NCI-H748 treated with DMSO at 0.1 percent for 48 hours (cell line): Measurements from ENCODE around the gene NBEAL2.

Source experiments
- DNase-seq: peaks from one replicate; lab custom pipeline; 2025; lab: John Stamatoyannopoulos, UW

The NBEAL2 gene

DNA sequence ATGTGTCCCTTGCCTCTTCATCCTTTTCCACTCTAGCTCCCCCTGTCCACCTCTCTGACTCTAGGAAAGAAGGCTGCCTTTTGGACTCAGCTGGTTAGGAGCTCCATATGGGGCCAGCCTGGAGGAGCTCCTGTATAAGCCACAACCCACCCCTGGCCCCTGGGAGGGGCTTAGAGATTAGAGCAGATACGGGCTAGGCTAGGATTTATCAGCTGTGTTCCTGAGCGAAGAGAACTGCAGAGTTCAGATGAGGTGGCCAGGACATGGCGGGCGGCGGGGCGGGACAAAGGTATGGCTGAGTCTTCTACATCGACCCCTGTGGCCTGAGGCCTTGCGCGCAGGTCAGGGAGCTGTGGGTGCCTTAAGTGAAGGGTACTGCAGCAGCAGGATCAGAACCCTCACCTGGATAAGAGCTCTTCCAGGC, 7.9 kb downstream of the NBEAL2 start:
- no peak for DNase-seq

DNA sequence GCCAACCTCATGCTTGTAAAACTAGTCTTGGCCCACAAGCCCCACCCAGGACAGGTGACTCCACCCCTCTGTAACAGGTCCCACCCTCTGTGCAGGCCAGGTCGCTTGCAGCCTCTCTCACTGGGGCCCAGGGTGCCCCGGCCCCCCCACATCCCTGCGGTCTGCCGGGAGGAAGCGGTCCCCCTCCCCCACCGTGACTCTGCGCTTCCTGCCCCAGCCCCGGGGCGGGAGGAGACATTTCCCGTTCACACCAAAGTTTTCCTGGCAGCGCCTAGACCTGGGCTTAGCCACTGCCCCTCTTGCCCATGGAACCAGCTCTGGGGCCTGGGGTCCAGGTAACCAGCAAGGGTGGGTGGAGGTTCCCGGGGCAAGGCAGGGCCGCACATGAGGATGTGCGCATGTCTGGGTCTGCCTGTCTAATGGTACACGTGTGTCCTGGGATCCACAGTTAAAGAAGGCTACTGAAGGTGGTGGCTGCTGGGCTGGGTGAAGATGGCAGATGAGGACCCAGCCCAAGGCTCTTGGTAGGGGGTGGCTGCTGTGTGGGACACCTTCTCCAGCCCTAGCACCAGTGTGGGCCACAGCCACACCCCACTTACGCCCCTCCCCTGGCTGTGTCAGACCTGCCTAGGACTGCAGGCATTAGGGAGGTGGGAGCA, 8.4 kb downstream of the NBEAL2 start:
- DNase-seq, result no peak

DNA sequence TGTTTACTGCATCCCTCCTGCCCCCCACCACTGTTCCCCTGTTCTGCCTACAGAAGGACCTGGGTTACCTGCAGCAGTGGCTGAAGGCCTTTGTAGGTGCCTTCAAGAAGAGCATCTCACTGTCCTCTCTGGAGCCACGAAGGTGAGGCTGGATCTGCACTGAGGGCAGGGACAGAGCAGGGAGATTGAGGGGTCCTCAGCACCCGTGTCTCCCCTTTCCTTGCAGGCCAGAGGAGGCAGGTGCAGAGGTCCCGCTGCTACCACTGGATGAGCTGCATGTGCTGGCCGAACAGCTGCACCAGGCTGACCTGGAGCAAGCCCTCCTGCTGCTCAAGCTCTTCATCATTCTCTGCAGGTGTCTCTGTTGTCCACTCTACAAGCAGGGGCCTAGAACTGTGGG, 9.2 kb downstream of the NBEAL2 start:
- DNase-seq, result no peak

DNA sequence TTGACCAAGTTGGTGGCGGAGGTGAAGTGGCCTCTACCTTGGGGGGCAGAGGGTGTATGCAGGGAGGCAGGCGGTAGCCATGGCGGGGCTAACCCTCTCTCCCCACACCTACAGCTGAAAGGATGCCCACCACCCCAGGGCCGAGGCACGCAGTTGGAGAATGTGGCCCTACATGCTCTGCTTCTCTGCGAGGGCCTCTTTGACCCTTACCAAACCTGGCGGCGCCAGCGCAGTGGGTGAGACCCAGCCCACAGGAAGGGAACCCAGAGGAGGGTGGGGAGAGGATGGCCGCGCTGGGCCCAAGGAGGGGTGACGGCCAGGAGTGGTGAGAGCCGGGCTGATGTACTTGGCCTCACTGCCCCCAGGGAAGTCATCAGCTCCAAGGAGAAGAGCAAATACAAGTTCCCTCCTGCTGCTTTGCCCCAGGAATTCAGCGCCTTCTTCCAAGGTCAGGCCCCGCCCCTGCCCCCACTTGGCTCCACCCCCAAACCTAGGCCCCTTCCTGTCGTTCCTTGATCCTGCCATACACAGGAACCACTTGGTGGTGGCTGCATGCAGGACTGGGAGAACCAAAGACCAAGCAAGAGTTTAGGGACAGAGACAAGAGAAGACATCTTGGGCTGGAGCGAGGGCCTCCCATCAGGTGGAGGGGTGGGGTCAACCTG, 9.8 kb downstream of the NBEAL2 start:
- no peak for DNase-seq

DNA sequence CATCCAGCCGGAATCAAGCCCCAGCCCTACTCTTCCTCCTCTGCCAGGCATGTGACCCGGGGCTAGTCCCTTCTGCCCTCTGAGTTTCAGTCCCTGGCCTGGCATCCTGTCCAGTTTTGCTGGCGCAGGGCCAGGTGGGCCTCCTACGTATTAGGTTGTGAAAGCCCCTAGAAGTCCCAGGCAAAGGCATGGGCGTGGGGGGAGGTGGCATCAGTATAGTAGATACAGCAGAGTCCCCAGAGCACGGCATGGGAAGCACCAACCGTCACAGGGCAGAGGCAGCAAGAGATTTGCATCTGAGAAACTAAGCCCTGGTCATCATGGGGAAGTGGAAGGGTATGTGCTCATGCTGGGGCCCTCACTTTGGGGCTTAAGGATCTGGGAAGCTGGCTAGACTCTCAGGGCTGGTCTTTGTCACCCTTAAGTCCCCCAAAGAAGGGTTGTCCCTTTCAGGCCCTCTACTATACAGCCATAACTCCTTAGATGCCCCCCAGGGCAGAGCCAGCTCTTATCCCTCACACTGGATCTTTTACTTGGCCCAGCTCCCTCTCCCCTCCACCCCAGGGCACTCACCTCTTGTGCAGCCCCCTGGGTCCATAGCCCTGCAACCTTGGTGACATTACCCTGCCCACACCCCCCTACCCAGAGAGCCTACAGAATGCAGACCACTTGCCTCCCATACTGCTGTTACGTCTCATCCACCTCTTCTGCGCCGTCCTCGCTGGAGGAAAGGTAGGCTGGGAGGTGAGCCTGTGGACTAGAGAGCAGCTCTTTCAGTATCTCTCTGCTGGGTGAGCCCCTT, 11.3 kb downstream of the NBEAL2 start:
- DNase-seq, result no peak

DNA sequence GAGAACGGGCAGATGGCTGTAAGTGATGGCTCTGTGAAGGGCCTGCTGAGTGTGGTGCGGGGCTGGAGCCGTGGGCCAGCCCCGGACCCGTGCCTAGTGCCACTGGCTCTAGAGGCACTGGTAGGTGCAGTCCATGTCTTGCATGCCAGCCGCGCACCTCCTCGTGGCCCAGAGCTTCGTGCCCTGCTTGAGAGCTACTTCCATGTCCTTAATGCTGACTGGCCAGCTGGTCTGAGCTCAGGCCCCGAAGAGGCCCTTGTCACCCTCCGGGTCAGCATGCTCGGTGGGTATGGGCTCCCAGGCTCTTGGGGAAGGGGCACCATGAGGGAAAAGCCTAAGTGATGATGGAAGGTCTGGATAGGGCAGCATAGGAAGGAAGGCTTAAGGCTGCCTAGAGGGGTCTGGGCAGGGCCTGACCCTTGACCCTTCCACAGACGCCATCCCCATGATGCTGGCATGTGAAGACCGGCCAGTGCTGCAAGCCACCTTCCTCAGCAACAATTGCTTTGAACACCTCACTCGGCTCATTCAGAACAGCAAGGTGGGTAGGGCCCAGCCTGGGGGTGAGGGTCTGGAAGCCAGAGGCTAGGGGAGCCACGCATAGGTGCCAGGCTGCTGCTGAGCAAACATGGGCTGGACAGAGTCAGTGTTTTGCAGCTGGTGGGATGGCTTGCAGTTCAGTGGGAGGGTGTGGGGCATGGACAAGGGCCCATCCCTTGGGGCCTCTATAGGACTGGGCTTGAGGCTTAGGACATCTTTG, 12.1 kb downstream of the NBEAL2 start:
- DNase-seq, result no peak

DNA sequence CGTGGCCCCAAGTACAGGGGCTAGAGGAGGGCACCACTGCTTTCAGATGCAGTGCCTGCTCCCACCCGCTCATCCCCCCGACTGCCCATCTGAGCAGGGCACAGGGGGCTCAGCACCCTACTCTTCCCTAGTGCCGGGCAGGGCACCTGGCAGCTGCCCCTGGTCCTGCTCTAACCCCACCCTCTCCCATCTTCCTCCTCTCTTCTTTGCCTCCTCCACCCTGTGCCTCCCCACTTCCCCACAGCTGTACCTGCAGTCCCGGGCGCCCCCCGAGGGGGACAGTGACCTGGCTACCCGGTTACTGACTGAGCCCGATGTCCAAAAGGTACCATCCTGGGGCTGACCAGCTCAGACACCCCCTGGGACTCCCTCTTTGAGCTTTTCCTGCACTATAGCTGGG, 12.8 kb downstream of the NBEAL2 start:
- DNase-seq, result no peak

DNA sequence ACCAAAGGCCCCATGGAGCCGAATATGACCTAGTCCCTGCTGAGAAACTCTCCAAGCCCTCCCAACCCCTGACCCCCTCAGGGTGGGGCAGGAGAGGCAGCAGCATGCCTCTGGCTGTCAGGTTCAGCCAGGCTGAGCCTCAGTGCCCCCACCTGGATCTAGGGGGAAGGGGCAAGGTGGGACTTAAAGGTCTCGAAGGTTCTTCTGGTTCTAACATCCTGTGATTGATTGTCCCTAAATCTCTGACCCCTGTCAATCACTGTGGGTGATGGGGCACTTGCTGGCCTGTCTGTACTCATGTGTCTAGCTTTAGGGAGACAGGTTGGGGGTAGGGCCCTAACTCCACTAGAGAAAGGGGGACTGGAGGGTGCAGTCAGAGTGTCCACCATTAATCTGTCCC, 13.8 kb downstream of the NBEAL2 start:
- no peak for DNase-seq

DNA sequence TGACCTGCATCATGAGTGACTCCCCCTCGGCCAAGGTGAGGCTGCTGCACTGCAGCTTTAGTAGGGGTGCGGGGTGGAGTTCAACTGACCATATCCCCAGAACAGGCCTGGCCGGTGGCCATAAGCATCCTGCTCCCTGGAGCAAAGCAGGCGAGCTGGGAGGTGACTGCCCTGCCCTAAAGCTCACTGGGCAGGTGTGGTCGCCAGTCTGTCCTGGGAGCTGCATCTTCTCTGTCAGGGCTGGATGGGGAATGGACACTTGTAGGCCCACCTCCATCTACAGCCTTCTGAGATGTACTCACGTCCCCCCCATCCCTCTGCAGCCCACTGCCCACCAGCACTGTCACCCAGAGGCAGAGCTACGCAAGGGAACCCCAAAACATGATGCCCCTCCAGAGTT, 14.5 kb downstream of the NBEAL2 start:
- no peak for DNase-seq

DNA sequence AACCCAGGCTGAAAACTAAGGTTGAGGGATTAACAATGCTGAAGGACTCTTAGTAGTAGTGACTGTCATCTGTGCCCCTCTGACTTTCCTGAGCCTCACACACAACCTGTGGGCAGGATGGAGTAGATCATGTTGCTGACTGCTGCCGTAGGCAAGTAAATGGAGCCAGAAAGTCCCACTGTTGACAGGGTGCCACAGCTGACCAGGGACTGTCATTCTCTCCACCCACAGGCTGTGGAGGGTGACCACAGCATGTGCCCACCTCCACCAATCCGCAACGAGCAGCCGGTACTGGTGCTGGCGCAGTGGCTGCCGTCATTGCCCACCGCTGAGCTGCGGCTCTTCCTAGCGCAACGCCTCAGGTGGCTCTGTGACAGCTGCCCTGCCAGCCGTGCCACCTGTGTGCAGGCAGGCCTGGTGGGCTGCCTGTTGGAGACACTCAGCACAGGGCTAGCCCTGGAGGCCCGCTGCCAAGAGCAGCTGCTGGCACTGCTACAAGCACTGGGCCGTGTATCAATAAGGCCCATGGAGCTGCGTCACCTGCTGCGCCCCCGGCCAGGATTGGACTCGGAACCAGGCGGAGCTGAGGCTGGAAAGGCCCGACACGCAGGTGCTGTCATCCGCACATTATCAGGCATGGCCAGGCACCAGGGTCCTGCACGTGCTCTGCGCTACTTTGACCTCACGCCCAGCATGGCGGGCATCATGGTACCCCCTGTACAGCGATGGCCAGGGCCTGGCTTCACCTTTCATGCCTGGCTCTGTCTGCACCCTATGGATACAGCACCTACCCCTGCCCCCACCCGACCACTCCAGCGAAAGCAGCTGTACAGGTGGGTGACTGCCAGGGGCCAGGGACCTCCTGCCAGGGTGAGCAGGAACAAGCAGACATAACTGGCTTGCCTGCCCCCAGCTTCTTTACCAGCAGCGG, 15.6 kb downstream of the NBEAL2 start:
- no peak for DNase-seq

DNA sequence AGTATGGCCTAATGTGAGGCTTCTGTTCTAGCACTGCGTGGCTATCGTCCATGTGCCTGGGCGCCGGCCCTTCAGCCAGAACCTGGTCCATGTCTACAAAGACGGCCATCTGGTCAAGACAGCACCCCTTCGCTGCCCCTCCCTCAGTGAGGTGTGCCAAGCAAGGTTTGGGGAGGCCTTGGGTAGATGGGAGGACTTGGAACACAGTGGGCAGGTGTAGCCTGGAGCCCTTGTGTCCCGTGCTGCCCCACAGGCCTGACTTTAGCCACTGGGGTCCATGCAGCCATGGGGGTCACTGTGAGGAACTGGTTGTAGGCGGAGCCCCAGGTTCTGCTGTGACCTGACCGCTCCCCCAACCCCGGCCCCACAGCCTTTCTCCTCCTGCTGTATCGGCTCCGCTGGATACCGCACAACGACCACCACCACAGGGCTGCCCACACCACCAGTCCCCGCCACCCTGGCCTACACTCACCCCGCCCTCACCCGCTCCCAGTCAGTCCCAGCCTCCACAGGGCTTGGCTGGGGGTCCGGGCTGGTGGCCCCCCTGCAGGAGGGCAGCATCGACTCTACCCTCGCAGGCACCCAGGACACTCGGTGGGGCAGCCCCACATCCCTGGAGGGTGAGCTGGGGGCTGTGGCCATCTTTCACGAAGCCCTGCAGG, 16.6 kb downstream of the NBEAL2 start:
- DNase-seq, result no peak

DNA sequence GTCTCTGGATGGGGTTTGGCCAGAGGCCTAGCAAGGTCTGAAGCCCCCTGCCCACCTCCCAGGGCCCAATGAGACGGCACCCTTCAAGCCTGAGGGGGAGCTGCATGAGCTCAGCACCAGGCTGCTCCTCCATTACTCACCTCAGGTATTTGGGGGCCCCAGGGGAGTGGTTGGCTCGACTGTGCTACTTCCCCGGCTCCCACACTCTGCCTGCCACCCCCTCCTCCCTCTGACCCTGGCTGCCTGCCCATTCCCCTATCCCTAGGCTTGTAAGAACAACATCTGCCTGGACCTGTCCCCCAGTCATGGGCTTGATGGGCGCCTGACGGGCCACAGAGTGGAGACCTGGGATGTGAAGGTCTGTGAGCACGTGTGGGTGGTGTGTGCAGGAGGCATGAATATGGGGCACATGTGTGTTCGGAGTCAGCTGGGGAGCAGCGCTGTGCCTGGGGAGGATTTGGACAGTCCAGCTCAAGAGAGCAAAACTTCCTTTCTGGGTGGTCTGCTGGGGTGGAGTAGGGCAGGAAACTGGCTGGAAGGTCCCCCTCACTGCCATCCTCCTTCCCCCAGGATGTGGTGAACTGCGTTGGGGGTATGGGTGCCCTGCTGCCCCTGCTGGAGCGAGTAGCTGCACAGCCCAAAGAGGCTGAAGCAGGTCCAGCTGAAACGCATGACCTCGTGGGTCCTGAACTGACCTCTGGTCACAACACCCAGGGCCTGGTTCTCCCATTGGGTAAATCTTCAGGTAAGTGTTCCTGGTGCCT, 17.4 kb downstream of the NBEAL2 start:
- no peak for DNase-seq

DNA sequence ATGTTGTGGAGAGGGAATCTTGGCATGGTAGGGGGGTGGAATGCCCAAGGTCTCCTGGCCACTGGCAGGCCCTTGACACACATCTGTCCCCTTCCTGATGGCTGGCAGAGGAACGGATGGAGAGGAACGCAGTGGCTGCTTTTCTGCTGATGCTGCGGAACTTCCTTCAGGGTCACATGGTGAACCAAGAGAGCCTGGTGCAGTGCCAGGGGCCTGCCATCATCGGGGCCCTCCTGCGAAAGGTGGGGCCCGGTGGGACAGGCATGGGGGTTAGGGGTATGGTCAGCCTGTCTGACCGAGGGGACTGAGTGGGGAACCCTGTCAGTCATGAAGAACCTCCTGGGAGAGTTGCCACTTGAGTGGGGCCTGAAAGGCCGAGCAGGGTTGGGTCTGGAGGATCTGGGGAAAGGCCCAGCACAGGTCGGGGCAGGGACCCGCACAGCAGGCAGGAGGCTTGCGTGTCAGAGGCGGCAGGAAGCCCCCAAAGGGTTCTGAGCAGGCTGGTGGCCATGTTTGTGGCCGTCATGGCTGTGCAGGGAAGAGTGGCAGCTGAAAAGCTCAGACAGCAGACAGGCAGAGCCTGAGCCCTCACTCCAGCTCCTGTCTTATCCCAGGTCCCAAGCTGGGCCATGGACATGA, 18.1 kb downstream of the NBEAL2 start:
- DNase-seq, result no peak

DNA sequence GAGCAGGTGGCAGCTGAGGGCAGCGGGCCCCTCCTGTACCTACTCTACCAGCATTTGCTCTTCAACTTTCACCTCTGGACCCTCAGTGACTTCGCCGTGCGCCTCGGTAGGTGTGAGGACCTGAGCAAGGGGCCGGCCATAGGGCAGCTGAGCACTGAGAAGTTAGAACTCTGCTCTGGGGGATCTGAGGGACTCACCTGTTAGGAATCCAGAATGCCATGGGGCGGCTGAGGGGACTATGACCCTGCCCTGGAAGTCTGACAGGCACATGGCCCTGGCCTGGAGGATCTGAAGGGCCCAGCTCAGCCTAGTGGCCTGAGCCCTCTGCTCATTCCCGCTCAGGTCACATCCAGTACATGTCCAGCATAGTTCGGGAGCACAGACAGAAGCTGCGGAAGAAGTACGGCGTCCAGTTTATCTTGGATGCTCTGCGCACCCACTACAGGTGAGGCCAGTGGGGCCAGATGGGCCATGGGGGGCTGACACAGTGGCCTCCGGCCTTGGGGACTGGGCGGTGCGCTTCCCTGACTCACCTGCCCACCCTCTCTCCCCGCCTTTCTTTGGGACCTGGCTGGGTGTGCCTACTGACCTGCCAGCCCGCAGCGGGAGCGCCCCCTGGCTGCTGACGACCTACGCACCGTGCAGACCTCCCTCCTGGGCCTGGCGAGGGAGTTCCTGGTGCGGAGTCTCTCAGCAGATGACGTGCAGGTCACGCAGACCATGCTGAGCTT, 18.8 kb downstream of the NBEAL2 start:
- no peak for DNase-seq

DNA sequence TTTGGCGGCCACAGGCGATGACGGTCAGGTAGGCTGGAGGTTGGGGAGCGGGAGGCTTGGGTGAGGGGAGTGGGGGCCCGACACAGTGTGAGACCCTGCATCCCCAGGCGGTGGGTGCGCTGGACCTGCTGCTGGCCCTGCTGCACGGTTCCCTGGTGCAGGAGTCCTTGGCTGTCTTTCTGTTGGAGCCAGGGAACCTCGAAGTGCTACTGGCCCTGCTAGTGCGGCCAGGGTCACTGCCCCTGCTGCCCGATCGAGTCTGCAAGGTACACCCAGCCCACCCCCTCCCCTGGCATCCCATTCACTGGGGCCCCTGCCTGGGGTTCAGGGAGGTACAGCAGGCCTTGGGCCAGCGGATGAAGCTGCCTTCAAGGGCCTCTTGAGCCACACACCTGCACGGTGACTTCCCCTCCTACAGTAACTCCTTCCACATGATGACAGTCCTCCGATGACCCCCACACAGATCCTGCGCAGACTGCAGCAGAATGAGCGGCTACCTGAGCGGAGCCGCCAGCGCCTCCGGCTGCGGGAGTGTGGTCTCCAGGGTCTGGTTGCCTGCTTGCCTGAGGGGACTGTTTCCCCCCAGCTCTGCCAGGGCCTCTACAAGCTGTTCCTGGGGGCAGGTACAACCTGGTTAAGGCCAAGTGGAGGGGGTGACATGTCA, 19.5 kb downstream of the NBEAL2 start:
- no peak for DNase-seq

DNA sequence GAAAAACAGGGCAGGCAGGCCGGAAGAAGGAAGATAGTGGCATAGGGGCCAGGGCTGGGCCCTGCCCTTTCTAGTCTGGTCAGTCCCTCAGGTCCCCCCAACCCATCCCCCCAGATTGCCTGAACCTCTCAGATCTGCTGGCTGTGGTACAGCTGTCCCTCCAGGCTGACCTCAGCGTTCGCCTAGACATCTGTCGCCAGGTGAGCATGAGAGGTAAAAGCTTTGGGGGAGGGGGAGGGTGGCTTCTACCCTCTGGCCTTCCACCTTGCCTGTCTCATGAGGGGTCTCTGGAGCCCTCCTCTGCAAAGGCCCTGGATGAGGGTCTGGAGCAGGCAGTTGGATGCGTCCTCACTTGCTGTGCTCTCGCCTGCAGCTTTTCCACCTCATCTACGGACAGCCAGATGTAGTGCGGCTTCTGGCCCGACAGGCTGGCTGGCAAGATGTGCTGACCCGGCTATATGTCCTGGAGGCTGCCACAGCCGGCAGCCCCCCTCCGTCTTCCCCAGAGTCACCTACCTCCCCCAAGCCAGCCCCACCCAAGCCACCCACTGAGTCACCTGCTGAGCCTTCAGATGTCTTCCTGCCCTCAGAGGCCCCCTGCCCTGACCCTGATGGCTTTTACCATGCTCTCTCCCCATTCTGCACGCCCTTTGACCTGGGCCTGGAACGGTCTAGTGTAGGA, 20.2 kb downstream of the NBEAL2 start:
- no peak for DNase-seq

DNA sequence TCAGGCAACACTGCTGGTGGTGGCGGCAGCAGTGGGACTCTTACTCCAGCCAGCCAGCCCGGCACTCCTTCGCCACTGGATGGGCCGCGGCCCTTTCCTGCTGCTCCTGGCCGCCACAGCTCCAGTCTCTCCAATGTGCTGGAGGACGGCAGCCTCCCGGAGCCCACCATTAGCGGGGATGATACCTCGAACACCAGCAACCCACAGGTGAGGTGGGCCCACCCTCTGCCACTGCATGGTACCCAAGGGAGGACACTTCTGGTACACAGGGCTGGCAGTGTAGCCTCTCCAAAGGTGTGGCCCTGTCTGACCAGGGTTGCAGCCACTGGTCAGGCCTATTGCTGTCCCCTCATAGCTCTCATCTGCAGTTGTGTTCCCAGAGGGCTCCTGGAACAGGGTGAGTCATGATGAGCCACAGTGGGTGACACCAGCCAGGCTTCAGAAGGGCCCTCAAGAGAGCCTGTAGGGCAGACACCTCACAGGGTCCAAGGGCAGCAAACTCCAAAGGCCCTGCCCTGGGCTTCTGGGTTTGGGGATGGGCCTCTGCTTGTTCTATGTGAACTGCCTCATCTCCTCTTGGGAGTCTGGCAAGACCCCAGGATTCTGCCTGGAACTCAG, 20.8 kb downstream of the NBEAL2 start:
- no peak for DNase-seq
